Measurements from ENCODE around the gene POPDC3. TPM values are rescaled to one million over a fixed set of nuclear protein-coding genes. Genes with fewer than 3 reads are reported as not detected.

Gene POPDC3
- total and polyA plus RNA-seq, 2 of the 4 experiments (the other 2 are of a cell fraction): 22.7 to 25.8 TPM

DNA sequence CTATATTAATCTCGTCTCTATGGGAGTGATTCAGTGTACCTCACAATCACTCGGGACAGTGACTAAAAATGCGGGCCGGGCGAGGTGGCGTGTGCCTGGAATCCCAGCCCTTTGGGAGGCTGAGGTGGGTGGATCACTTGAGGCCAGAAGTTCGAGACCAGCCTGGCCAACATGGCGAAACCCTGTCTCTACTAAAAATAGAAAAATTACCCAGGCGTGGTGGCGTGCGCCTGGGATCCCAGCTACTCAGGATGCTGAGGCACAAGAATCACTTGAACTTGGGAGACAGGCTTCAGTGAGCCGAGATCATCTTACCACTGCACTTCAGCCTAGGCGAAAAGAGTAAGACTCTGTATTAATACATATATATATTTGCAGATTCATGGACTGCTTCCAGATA, 17.4 kb downstream of the POPDC3 start:
- no peak overlapping the region for H4K91ac ChIP-seq (ENCODE audit: insufficient read depth, low read depth, low read length)
- H4K20me1 ChIP-seq (ENCODE audit: insufficient read depth, low read length): no peaks in the 10 kb centered on the region
- H4K8ac ChIP-seq (ENCODE audit: low read depth in 2 of 2, low read length in 2 of 2): no peak overlapping the region
- H3K56ac ChIP-seq (ENCODE audit: extremely low read depth, insufficient read depth, low read length): no peak overlapping the region
- ATAC-seq (ENCODE audit: low read depth) (no peak), DNase-seq (no peak)
- dilution Hi-C loops (cut with HindIII; ENCODE audit: low sequenced_read_pairs, unreplicated experiment) (no loop called here), intact Hi-C loops (cut with micrococcal nuclease) (no loop called here), in situ Hi-C loops (cut with MboI; ENCODE audit: low sequenced_read_pairs) (no loop called here)
- no peak for TF ChIP-seq FOS (IDR thresholded peaks at IDR 0.05; ENCODE audit: low read depth, low read length)
- TF ChIP-seq, protein P1, sequence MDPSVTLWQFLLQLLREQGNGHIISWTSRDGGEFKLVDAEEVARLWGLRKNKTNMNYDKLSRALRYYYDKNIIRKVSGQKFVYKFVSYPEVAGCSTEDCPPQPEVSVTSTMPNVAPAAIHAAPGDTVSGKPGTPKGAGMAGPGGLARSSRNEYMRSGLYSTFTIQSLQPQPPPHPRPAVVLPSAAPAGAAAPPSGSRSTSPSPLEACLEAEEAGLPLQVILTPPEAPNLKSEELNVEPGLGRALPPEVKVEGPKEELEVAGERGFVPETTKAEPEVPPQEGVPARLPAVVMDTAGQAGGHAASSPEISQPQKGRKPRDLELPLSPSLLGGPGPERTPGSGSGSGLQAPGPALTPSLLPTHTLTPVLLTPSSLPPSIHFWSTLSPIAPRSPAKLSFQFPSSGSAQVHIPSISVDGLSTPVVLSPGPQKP (IDR thresholded peaks at IDR 0.05; ENCODE audit: borderline replicate concordance, low read depth, low read length): no peak
- TF ChIP-seq MAZ (IDR thresholded peaks at IDR 0.05; ENCODE audit: borderline replicate concordance, low read depth, low read length): no peak
- TF ChIP-seq CEBPB (IDR thresholded peaks at IDR 0.05; ENCODE audit: low read depth, low read length): no peak
- TF ChIP-seq SMC3 (IDR thresholded peaks at IDR 0.05; ENCODE audit: low read depth, low read length): no peak
- TF ChIP-seq MAFK (IDR thresholded peaks at IDR 0.05; ENCODE audit: low read depth, low read length): no peak
- H3K18ac ChIP-seq (ENCODE audit: low read depth, low read length): no peak overlapping the region
- no peak overlapping the region for H2BK5ac ChIP-seq (ENCODE audit: low read depth, low read length, poor library complexity, severe bottlenecking)
- H3K4me2 ChIP-seq (ENCODE audit: low read depth, low read length): no peak overlapping the region
- no peaks in the 10 kb centered on the region for H3K9me3 ChIP-seq (ENCODE audit: control insufficient read depth, insufficient read depth, low read length)
- no peak overlapping the region for H3K23ac ChIP-seq (ENCODE audit: low read depth, low read length)
- no peak overlapping the region for H2BK20ac ChIP-seq (ENCODE audit: low read depth, low read length)
- no peak overlapping the region for H3K14ac ChIP-seq (replicated peaks; ENCODE audit: low read depth, low read length)
- H3K4me1 ChIP-seq (ENCODE audit: control insufficient read depth, insufficient read depth, low read length): peaks cover 3% of the 10 kb centered on the region
- no TSS peak for BruUV-seq (replicated peaks)
- H2AFZ ChIP-seq (replicated peaks; ENCODE audit: low read length, poor library complexity): no peak overlapping the region
- H3K27me3 ChIP-seq (ENCODE audit: control insufficient read depth, insufficient read depth, low read length): no peaks in the 10 kb centered on the region
- no peak overlapping the region for H3K27ac ChIP-seq (ENCODE audit: insufficient read depth, low read length)
- no peak overlapping the region for H2BK15ac ChIP-seq (ENCODE audit: low read depth, low read length)
- H3K4me3 ChIP-seq (ENCODE audit: insufficient read depth, low read depth, low read length): no peak overlapping the region
- ChIA-PET POLR2A (ENCODE audit: unreplicated experiment) (no interaction called here), CTCF (no interaction called here)
- peaks cover 2% of the 10 kb centered on the region; the same call in 1 of the 2 replicates for H3K9me1 ChIP-seq (ENCODE audit: insufficient read depth, low read length)
- no peak overlapping the region for H4K5ac ChIP-seq (ENCODE audit: low read depth, low read length)
- H3K79me1 ChIP-seq (ENCODE audit: low read depth in 1 of 2, low read length in 2 of 2): peaks cover 0 to 19% of the 10 kb centered on the region in 2 experiments; a peak in 3 of 4 replicates
- H3K36me3 ChIP-seq (ENCODE audit: control insufficient read depth, insufficient read depth, low read length): peaks cover 5% of the 10 kb centered on the region
- no peak overlapping the region for H2AK5ac ChIP-seq (ENCODE audit: low read depth, low read length)
- no peak overlapping the region for H3K9ac ChIP-seq (ENCODE audit: low read depth, low read length)
- H2BK120ac ChIP-seq (ENCODE audit: low read depth, low read length): no peak overlapping the region
- H2AK9ac ChIP-seq (replicated peaks; ENCODE audit: low read depth, low read length, poor library complexity): no peak overlapping the region
- WGBS, 2 experiments (ENCODE audit: extremely low coverage in 2 of 2, insufficient read length in 1 of 2): no CpG with 5 or more reads among the region's 13 CpGs
- H3K4ac ChIP-seq (ENCODE audit: low read depth, low read length): no peak overlapping the region

Data from IMR-90 (cell line).